HEK293 (cell line): ENCODE measurements around the gene SMIM13.

Experiments used
- SETDB1 ChIP-seq: IDR thresholded peaks from one replicate; pipeline ENCODE4 v1.6.1; 2017; ENCODE audit warnings: mild to moderate bottlenecking, low read length, moderate library complexity, mixed read lengths; ENCODE audit not compliant: insufficient read length
- SP2 ChIP-seq: fragments of 450-650 bp; formaldehyde crosslinking; IDR thresholded peaks from 2 replicates; pipeline ENCODE4 v1.5.1; 2016; ENCODE audit warnings: missing biosample characterization, missing genetic modification characterization
- ZBTB21 ChIP-seq: fragments of 450-650 bp; formaldehyde crosslinking; IDR thresholded peaks from 2 replicates; pipeline ENCODE4 v1.5.1; 2017; ENCODE audit warnings: missing biosample characterization, missing genetic modification characterization
- TF ChIP-seq, protein P1 (sequence below): fragments of 450-650 bp; formaldehyde crosslinking; IDR thresholded peaks from 2 replicates; pipeline ENCODE4 v1.5.1; 2016; ENCODE audit warnings: missing biosample characterization, missing genetic modification characterization
- TF ChIP-seq, protein P2 (sequence below): fragments of 450-650 bp; formaldehyde crosslinking; IDR thresholded peaks from 2 replicates; pipeline ENCODE4 v1.5.1; 2016; ENCODE audit warnings: missing biosample characterization, missing genetic modification characterization, low read depth
- TF ChIP-seq, protein P3 (sequence below): fragments of 450-650 bp; formaldehyde crosslinking; IDR thresholded peaks from 2 replicates; pipeline ENCODE4 v1.5.1; 2016; ENCODE audit warnings: missing biosample characterization, missing genetic modification characterization
- TF ChIP-seq, protein P4 (sequence below): fragments of 450-650 bp; formaldehyde crosslinking; IDR thresholded peaks from 2 replicates; pipeline ENCODE4 v1.5.1; 2016; ENCODE audit warnings: missing biosample characterization, missing genetic modification characterization

DNA sequence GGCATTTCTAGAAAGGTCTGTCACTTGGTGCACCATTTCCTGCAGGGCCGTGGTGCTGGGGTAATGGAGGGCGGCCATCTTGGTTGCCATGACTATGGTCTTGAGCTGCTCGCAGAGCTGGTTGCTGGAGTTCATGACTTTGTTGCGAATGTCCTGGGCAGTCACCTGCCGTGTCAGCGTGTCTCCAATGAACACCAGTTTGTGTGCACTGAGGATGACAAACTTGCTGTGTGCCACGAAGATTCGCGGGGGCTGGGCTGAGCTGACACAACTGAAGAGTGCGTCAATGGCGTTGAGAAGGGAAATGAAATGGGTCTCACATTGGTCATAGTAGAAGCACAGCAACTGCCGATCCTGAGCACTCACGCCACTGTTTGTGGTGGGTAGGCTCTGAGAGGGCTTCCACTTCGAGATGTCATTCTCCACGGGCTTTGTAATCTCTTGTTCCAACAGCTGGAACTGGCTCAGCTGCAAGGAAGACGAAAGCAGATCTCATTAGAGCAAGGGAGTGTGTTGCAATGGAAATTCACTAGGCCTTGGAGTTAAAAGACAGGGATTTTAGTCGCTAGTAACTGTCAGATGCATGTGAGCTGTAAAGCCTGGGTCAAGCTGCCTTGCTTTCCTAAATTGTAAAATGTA, 91.7 kb downstream of the SMIM13 start:
- TF ChIP-seq ZBTB21 (tag by site-specific recombination) = no peak
- TF ChIP-seq, protein P1, sequence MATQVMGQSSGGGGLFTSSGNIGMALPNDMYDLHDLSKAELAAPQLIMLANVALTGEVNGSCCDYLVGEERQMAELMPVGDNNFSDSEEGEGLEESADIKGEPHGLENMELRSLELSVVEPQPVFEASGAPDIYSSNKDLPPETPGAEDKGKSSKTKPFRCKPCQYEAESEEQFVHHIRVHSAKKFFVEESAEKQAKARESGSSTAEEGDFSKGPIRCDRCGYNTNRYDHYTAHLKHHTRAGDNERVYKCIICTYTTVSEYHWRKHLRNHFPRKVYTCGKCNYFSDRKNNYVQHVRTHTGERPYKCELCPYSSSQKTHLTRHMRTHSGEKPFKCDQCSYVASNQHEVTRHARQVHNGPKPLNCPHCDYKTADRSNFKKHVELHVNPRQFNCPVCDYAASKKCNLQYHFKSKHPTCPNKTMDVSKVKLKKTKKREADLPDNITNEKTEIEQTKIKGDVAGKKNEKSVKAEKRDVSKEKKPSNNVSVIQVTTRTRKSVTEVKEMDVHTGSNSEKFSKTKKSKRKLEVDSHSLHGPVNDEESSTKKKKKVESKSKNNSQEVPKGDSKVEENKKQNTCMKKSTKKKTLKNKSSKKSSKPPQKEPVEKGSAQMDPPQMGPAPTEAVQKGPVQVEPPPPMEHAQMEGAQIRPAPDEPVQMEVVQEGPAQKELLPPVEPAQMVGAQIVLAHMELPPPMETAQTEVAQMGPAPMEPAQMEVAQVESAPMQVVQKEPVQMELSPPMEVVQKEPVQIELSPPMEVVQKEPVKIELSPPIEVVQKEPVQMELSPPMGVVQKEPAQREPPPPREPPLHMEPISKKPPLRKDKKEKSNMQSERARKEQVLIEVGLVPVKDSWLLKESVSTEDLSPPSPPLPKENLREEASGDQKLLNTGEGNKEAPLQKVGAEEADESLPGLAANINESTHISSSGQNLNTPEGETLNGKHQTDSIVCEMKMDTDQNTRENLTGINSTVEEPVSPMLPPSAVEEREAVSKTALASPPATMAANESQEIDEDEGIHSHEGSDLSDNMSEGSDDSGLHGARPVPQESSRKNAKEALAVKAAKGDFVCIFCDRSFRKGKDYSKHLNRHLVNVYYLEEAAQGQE (tag by site-specific recombination) = no peak
- no peak for TF ChIP-seq SETDB1
- no peak for TF ChIP-seq SP2 (tag by site-specific recombination)
- TF ChIP-seq, protein P2, sequence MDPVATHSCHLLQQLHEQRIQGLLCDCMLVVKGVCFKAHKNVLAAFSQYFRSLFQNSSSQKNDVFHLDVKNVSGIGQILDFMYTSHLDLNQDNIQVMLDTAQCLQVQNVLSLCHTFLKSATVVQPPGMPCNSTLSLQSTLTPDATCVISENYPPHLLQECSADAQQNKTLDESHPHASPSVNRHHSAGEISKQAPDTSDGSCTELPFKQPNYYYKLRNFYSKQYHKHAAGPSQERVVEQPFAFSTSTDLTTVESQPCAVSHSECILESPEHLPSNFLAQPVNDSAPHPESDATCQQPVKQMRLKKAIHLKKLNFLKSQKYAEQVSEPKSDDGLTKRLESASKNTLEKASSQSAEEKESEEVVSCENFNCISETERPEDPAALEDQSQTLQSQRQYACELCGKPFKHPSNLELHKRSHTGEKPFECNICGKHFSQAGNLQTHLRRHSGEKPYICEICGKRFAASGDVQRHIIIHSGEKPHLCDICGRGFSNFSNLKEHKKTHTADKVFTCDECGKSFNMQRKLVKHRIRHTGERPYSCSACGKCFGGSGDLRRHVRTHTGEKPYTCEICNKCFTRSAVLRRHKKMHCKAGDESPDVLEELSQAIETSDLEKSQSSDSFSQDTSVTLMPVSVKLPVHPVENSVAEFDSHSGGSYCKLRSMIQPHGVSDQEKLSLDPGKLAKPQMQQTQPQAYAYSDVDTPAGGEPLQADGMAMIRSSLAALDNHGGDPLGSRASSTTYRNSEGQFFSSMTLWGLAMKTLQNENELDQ (tag by site-specific recombination) = no peak
- TF ChIP-seq, protein P3, sequence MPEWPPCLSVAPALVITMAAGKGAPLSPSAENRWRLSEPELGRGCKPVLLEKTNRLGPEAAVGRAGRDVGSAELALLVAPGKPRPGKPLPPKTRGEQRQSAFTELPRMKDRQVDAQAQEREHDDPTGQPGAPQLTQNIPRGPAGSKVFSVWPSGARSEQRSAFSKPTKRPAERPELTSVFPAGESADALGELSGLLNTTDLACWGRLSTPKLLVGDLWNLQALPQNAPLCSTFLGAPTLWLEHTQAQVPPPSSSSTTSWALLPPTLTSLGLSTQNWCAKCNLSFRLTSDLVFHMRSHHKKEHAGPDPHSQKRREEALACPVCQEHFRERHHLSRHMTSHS (tag by site-specific recombination) = no peak
- TF ChIP-seq, protein P4, sequence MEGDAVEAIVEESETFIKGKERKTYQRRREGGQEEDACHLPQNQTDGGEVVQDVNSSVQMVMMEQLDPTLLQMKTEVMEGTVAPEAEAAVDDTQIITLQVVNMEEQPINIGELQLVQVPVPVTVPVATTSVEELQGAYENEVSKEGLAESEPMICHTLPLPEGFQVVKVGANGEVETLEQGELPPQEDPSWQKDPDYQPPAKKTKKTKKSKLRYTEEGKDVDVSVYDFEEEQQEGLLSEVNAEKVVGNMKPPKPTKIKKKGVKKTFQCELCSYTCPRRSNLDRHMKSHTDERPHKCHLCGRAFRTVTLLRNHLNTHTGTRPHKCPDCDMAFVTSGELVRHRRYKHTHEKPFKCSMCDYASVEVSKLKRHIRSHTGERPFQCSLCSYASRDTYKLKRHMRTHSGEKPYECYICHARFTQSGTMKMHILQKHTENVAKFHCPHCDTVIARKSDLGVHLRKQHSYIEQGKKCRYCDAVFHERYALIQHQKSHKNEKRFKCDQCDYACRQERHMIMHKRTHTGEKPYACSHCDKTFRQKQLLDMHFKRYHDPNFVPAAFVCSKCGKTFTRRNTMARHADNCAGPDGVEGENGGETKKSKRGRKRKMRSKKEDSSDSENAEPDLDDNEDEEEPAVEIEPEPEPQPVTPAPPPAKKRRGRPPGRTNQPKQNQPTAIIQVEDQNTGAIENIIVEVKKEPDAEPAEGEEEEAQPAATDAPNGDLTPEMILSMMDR = no peak
